ENCODE data around the gene TTC21B. TPM values are rescaled to one million over a fixed set of nuclear protein-coding genes. Genes with fewer than 3 reads are reported as not detected.

Gene TTC21B
- total and polyA plus RNA-seq, 2 experiments from 2014 or later, result 5.7 to 24.3 TPM

DNA sequence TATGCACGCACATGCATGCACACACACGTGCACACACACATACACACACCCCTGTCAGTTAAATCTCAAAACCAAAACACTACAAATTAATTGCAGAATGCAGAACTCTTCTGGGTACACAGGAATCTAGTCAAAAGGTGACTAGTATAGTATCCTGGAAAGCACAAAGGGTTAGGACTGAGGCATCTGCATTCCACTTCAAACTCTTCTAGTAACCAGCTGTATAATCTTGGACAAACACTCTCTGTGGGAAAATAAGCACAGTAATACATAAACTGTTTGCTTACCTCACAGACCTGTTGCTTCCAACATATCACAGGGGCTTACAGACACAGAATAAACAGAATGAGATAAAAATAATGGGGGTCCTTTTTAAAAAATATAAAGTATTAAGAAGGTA lies 49.1 kb downstream of the TTC21B start:
- no peaks in the 10 kb centered on the region for H3K9me2 ChIP-seq (replicated peaks; ENCODE audit: insufficient read depth)
- no peak overlapping the region for H3K27ac ChIP-seq
- H3K27me3 ChIP-seq, result no peaks in the 10 kb centered on the region
- H3K4me3 ChIP-seq, result no peak overlapping the region
- no peaks in the 10 kb centered on the region for H3K4me1 ChIP-seq (ENCODE audit: insufficient read depth)
- no peaks in the 10 kb centered on the region for H3K9me3 ChIP-seq (ENCODE audit: low read depth)
- H2AFZ ChIP-seq, result no peak overlapping the region
- 97% methylated on average over 2 of the region's 2 CpGs for WGBS (ENCODE audit: low lambda C conversion rate, missing lambda C conversion rate)
- TF ChIP-seq, protein P1, sequence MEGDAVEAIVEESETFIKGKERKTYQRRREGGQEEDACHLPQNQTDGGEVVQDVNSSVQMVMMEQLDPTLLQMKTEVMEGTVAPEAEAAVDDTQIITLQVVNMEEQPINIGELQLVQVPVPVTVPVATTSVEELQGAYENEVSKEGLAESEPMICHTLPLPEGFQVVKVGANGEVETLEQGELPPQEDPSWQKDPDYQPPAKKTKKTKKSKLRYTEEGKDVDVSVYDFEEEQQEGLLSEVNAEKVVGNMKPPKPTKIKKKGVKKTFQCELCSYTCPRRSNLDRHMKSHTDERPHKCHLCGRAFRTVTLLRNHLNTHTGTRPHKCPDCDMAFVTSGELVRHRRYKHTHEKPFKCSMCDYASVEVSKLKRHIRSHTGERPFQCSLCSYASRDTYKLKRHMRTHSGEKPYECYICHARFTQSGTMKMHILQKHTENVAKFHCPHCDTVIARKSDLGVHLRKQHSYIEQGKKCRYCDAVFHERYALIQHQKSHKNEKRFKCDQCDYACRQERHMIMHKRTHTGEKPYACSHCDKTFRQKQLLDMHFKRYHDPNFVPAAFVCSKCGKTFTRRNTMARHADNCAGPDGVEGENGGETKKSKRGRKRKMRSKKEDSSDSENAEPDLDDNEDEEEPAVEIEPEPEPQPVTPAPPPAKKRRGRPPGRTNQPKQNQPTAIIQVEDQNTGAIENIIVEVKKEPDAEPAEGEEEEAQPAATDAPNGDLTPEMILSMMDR (IDR thresholded peaks at IDR 0.05; ENCODE audit: poor library complexity), result no peak
- TF ChIP-seq EZH2phosphoT487 (IDR thresholded peaks at IDR 0.05; ENCODE audit: low read depth, severe bottlenecking, unreplicated experiment) (no peak), EZH2 (IDR thresholded peaks at IDR 0.05; ENCODE audit: borderline replicate concordance) (no peak)
- DNase-seq (ENCODE audit: low spot score), result no peak
- H3K79me2 ChIP-seq, result no peaks in the 10 kb centered on the region
- no peaks in the 10 kb centered on the region for H4K20me1 ChIP-seq (ENCODE audit: insufficient read depth, poor library complexity, severe bottlenecking)
- H3K36me3 ChIP-seq (replicated peaks; ENCODE audit: insufficient read depth, low read depth), result no peaks in the 10 kb centered on the region
- H3K4me2 ChIP-seq, result no peak overlapping the region

DNA sequence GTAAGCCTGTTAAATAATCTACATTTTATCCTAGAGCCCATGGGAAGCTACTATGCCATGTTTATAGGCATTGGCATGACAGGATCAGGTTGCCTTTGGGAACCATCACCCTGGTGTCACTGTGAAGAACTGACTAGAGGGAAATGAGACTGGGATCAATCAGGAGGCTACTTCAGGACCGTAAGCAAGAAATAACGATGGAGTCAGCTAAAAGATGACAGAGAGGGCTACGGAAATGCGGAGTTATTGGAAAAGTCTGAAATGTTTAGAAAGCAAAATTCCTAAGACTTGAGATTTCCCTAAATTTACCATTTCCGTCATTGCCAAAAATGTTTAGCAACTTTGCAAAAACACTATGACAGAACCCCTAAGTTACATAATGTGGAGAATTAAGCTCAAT lies 50.2 kb downstream of the TTC21B start:
- H3K9me3 ChIP-seq (ENCODE audit: low read depth), result no peaks in the 10 kb centered on the region
- no peaks in the 10 kb centered on the region for H3K27me3 ChIP-seq
- no peaks in the 10 kb centered on the region for H3K9me2 ChIP-seq (replicated peaks; ENCODE audit: insufficient read depth)
- no peaks in the 10 kb centered on the region for H3K36me3 ChIP-seq (replicated peaks; ENCODE audit: insufficient read depth, low read depth)
- H4K20me1 ChIP-seq (ENCODE audit: insufficient read depth, poor library complexity, severe bottlenecking), result no peaks in the 10 kb centered on the region
- DNase-seq (ENCODE audit: low spot score), result no peak
- no peak overlapping the region for H3K27ac ChIP-seq
- no peak overlapping the region for H2AFZ ChIP-seq
- TF ChIP-seq EZH2phosphoT487 (IDR thresholded peaks at IDR 0.05; ENCODE audit: low read depth, severe bottlenecking, unreplicated experiment) (no peak), EZH2 (IDR thresholded peaks at IDR 0.05; ENCODE audit: borderline replicate concordance) (no peak)
- TF ChIP-seq, protein P1 (IDR thresholded peaks at IDR 0.05; ENCODE audit: poor library complexity), result no peak
- H3K4me1 ChIP-seq (ENCODE audit: insufficient read depth), result no peaks in the 10 kb centered on the region
- WGBS (ENCODE audit: low lambda C conversion rate, missing lambda C conversion rate), result 97% methylated on average over 5 of the region's 5 CpGs
- H3K79me2 ChIP-seq, result no peaks in the 10 kb centered on the region
- H3K4me2 ChIP-seq, result no peak overlapping the region
- no peak overlapping the region for H3K4me3 ChIP-seq

DNA sequence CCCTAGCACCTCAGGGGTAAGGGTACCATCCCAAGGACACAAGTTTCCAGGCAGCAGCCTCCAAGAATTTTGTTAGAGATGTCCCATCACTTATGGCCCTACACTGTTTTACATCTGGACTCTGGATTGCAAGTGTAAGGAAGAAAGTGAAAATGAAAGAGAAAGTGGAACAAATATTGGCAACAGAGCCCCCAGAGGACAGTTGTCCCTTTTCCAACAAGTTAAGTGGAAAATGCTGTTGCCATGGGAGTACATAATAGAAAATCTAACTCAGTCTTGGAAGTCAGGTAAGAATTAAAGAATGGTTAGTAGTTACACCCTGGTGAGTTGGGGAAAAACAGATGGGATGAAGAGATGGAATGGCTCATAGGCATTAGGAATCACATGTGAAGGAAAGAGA lies 50.6 kb downstream of the TTC21B start:
- TF ChIP-seq, protein P1 (IDR thresholded peaks at IDR 0.05; ENCODE audit: poor library complexity), result no peak
- TF ChIP-seq EZH2 (IDR thresholded peaks at IDR 0.05; ENCODE audit: borderline replicate concordance) (no peak), EZH2phosphoT487 (IDR thresholded peaks at IDR 0.05; ENCODE audit: low read depth, severe bottlenecking, unreplicated experiment) (no peak)
- Histone ChIP-seq H3K27ac (no peak overlapping the region), H4K20me1 (ENCODE audit: insufficient read depth, poor library complexity, severe bottlenecking) (no peaks in the 10 kb centered on the region), H3K9me2 (replicated peaks; ENCODE audit: insufficient read depth) (no peaks in the 10 kb centered on the region), H3K4me1 (ENCODE audit: insufficient read depth) (no peaks in the 10 kb centered on the region), H3K27me3 (no peaks in the 10 kb centered on the region), H3K79me2 (no peaks in the 10 kb centered on the region), H3K4me2 (no peak overlapping the region), H3K9me3 (ENCODE audit: low read depth) (no peaks in the 10 kb centered on the region), H3K36me3 (replicated peaks; ENCODE audit: insufficient read depth, low read depth) (no peaks in the 10 kb centered on the region), H2AFZ (no peak overlapping the region), H3K4me3 (no peak overlapping the region)
- DNase-seq (ENCODE audit: low spot score), result no peak
